Astrocyte of the cerebellum (primary cell): ENCODE data around the gene VAMP2.

Source experiments
- DNase-seq: peaks from one replicate; pipeline ENCODE4 v3.0.0-alpha.2; 2011; ENCODE audit warnings: low read depth
- H3K4me3 ChIP-seq: 2 replicates; pipeline ENCODE4 v1.5.1; 2011; ENCODE audit warnings: mild to moderate bottlenecking, low read depth, low read length, moderate library complexity
- in situ Hi-C: cut with HindIII; loops from 2 replicates; pipeline ENCODE4 v1.10.0; 2017; ENCODE audit warnings: low sequenced_read_pairs
- TF ChIP-seq, protein P1 (sequence below): IDR thresholded peaks from 2 replicates; pipeline ENCODE4 v1.5.1; 2012; ENCODE audit warnings: low read length, low read depth, moderate library complexity, mild to moderate bottlenecking; ENCODE audit errors: missing control alignments

The VAMP2 gene

GRCh38 chr17:8160741-8161221, 2.0 kb downstream of the VAMP2 start:
- in situ Hi-C loops, result no loop called here
- no peak for DNase-seq
- TF ChIP-seq, protein P1, sequence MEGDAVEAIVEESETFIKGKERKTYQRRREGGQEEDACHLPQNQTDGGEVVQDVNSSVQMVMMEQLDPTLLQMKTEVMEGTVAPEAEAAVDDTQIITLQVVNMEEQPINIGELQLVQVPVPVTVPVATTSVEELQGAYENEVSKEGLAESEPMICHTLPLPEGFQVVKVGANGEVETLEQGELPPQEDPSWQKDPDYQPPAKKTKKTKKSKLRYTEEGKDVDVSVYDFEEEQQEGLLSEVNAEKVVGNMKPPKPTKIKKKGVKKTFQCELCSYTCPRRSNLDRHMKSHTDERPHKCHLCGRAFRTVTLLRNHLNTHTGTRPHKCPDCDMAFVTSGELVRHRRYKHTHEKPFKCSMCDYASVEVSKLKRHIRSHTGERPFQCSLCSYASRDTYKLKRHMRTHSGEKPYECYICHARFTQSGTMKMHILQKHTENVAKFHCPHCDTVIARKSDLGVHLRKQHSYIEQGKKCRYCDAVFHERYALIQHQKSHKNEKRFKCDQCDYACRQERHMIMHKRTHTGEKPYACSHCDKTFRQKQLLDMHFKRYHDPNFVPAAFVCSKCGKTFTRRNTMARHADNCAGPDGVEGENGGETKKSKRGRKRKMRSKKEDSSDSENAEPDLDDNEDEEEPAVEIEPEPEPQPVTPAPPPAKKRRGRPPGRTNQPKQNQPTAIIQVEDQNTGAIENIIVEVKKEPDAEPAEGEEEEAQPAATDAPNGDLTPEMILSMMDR, result no peak
- no peak overlapping the region for H3K4me3 ChIP-seq

DNA sequence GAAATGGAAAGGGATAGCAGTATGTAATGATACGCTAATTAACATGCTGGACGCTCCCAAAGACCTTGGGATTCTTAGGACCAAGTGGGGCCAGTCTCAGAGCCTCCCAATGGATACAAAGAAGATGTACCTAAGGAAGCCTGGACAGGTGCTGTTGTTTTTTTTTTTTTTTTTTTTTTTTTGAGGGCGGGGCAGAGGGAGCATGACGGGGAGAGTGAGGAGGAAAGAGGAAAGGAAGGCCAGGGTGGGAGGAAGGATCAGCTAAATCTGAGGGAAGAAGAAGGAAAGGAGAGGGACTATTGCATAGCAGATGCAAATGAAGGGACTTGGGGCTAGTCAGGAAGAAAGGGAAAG, 2.5 kb downstream of the VAMP2 start:
- DNase-seq, result no peak
- TF ChIP-seq, protein P1, result no peak
- in situ Hi-C loops, result no loop called here
- no peak overlapping the region for H3K4me3 ChIP-seq

DNA sequence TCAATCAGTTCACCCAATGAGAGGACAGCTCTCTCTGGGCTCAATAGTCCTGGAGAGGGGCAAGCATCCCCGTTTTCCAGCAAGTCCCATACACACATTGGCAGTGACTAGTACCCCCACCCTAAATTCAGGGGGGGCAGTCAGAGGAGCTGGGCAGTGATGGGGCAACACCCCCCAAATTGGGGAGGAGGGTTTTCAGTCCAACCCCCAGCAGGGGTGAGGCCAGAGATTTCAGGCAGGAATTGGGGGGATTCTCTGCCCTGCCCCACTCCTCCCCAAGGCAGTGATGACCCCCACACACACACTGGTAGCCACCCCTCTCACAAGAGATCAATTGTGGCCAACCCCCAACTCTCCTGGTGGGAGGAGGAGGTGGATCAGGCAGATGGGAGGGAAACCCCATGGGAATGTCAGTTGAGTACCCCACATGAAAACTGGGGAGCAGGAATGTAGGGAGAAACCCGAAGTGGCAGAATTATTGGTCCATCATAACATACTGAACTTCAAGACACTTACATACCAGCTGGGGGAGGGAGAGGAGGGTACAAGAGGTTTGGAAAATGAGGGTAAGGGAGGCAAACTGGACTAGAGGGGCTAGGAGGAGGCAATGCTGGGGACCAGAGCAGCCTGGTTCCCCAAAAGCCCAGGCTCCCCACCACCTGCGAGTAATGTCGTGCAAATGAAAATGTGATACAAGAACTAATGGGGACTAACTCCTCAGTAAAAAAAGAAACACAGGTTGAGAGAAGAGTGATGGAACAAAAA, 3.1 kb downstream of the VAMP2 start:
- TF ChIP-seq, protein P1, result no peak
- no peak overlapping the region for H3K4me3 ChIP-seq
- no peak for DNase-seq
- in situ Hi-C loops, result no loop called here

DNA sequence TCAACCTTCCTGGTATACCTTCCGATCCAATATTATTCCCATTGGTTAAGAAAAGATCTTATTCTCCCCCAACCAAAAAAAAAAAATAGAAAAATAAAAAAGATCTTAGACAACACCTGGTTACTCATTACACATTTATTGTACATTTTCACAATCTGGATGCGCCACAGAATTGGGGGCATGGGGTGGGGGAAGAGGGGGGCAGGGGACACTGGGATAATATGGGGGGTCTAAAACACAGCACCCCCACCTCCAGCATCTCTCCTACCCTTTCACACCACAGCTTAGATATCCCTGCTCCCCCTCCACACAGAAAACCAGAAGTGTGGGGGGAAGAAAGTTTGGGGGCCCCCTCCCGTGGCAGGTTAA, 3.7 kb downstream of the VAMP2 start:
- TF ChIP-seq, protein P1, result no peak
- no peak for DNase-seq

DNA sequence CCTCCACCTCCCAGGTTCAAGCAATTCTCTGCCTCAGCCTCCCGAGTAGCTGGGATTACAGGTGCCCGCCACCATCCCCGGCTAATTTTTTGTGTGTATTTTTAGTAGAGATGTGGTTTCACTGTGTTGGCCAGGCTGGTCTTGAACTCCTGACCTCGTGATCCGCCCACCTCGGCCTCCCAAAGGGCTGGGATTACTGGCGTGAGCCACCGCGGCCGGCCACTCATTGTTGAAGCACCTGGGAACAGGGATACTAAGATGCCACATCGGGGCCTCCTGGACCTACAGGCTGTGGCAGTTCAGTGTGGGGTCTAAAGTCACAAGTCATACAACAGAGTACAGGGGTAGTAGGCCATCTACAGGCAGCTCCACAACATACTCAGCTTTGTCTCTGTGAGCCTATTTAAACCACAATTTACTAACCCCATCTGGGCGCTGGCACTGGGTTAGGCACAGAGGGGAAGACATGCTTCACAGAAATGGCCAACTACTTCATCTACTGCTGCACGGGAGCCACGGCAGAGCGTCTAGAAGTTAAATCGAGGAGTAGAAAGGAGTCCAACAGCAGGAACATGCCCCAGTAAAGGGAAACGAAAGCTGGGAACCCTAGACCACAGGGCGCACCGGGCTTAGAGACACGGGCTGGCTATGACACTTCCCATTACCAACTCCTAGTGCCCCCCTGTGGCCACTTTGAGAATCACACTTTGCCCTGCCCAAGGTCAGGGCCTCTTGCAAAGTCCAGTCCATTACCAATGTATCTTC, 4.3 kb downstream of the VAMP2 start:
- TF ChIP-seq, protein P1, result peak; percentile 87
- in situ Hi-C loops, result no loop called here

More for the DNA sequence above, 3.7 kb downstream of the VAMP2 start:
- no peak overlapping the region for H3K4me3 ChIP-seq
- in situ Hi-C loops, result no loop called here

DNA sequence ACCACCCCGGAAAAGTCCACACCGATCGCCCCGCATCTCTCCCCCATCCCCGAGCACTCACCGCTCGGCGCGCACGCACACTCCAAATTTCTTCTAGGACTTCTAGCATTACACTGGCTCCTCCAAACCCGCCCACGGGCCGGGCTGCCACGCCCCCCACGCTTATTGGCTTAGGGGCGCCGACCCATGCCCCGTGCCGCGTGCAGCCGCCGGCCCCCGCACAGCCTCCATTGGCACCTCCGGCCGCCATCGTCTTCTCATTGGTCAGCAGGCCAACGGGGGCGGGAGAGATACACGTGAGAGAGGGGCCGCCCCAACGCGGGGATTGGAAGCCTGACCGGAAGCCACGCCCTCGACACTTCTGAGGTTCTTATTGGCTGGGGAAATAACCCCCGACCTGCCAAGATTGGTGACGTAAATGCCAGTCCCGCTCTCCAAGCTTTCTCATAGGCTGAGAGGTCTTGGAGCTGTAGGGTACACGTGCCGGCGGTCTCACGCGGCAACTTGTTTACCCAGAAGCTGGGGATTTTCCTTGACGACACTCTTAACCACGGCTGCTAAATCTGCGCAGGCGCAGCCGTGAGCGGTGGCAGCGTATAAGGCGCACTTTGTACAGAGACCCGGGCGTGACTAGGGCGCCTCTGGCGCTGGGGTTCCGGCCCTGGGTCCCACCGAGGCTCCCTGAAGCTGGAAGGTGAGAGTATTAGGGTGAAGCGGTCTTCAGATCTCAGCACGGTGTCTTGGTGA, 6.3 kb downstream of the VAMP2 start:
- peak; percentile 100 for DNase-seq
- TF ChIP-seq, protein P1, result no peak
- in situ Hi-C loops, result no loop called here
- peak overlapping the region; percentile 70 for H3K4me3 ChIP-seq

More for the DNA sequence above, 4.3 kb downstream of the VAMP2 start:
- peak; percentile 68 for DNase-seq
- no peak overlapping the region for H3K4me3 ChIP-seq
